HG03045 (cell line): ENCODE data around the gene RRP36.
"Not testable (repeated sequence)": the region's sequence is repeated elsewhere in the genome, so short reads cannot be mapped to it uniquely, and the experiment has no call there.

ENCODE experiments used
- ATAC-seq: cut with Tn5 transposase; IDR thresholded peaks from one replicate; pipeline ENCODE4 v1.9.1; 2021; ENCODE audit warnings: mild to moderate bottlenecking, moderate library complexity; ENCODE audit not compliant: unreplicated experiment

The RRP36 gene

DNA sequence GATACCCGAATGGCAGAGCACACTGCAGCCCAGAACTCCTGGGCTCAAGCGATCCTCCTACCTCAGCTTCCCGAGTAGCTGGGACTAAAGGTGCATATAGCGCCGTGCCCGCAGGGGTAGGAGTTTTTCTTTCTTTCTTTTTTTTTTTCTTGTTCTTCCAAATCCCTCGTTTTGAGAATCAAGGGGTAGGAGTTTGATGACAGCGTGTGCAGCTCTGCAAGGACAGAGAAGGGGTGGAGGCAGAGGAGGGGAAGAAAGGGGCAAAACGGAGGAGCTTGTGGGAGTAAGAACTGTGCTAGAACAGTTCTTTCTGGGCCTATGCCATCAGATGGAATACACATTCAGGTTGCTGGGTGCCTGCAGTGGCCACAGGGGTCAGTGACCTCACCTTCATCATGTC lies 15.3 kb downstream of the RRP36 start:
- no peak for ATAC-seq

DNA sequence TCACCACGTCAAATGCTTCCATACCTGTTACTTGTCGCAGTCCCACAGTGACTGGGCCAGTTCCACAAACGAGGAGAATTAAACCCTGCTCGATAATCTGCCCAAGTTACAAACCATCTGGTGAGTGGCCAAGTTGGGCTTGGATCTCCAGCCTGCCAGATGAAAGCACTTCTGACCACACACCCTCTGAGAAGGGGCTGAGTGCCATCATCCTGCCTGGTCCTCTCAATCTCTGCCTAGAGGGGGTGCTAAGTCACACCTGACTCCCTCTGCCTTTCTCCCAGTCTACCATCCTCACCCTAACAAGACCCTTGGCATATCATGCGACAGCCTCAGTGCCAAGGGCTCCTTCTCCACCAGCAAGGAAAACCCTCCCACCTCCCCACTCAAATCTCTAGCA lies 15.8 kb downstream of the RRP36 start:
- ATAC-seq: no peak

DNA sequence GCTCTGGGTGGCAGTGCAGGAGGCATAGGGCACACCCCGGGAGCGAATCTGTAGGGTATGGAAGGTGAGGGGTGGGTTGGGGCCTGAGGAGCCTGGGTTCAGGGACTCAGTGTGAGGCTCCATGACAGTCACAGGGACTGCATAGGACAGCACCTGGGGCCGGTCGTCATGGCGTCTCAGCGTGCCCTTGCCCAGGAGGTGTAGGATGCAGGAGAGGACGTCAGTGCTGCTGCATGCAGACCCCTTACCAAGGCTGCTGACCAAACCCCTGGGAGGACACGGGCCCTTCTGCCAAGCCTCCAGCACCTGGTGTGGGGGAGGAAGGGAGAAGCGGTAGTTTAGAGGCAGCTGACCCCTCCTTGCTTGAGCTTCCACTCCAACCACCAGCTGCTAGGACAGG lies 16.3 kb downstream of the RRP36 start:
- no peak for ATAC-seq

DNA sequence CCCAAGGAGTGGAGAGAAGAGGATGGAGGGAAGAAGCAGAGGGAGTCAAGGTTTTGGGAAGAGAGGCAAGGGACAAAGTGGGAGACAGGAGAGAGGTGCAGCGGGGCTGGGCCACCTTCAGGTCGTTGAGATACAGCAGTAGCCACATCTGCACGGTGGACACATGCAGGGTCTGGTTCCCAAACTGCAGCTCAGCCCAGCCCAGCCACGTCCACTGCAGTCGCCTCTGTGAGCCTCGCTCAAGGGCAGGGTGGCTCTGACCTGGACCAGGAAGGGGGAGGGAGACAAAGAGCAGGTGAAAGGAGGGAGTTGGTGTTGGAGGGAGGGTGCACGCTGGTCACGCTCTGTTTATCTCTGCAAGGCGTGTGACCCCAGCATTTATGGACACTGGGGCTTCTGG lies 17.3 kb downstream of the RRP36 start:
- no peak for ATAC-seq

DNA sequence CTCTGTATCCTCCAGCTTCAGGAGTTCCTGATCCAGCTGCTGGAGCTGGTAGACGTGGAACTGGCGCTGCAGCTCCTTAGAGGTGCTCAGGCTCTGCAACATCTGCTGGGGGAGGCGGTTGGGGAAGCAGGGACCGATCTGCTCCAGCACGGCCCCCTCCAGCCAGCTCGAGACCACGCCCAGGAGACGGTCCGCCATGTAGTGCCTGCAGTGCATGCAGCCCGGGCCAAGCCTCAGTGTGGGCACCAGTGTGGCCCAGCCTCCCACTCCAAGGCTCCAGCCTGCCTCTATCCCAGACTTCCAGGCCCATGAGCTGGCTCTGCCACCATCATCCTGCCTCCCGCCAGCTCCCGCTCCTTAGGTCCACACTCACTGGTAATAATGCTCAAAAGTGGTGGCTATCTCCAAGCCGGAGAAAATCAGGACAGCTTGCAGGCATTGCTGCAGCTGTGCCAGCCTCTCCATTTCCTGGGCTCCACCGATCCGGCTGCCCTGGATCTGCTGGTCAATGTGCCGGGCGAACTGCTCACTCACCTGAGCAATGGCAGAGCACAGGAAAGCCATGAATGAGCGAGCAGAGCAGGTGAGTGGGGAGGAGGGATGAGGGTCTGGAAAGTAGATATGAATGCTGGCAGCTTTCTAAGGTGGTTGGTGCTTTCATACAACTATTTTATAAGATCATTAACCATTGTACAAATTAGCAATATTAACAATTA lies 19.3 kb downstream of the RRP36 start:
- no peak for ATAC-seq

DNA sequence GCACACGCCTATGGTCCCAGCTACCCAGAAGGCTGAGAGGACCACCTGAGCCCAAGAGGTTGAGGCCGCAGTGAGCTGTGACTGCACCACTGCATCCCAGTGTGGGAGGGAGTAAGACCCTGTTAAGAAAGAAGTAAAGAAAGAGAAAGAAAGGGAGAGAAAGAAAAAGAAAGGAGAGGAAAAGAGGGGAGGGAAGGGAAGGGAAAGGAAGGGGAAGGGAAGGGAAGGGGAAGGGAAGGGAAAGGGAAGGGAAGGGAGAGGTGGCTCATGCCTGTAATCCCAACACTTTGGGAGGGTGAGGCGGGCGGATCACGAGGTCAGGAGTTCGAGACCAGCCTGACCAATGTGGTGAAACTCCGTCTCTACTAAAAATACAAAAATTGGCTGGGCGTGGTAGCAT lies 20.1 kb downstream of the RRP36 start:
- not testable (repeated sequence) for ATAC-seq

DNA sequence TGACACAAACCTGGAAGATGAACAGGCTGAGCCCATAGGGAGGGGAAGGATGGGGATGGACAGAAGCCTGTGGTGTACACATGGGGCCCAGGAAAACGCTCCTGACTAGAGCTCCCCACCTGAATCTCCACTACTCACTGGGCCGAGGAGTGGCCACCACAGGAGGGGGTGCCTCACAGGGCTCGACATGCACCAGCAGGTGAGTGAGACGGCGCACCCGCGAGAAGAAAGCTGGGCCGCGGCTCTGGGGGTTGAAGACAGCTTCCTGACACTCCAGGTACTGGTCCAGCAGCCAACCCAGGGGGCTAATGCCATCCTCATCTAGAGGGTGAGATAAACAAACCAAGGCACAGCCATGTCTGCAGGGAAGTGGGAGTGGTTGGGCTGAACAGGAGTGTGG lies 21.9 kb downstream of the RRP36 start:
- no peak for ATAC-seq

DNA sequence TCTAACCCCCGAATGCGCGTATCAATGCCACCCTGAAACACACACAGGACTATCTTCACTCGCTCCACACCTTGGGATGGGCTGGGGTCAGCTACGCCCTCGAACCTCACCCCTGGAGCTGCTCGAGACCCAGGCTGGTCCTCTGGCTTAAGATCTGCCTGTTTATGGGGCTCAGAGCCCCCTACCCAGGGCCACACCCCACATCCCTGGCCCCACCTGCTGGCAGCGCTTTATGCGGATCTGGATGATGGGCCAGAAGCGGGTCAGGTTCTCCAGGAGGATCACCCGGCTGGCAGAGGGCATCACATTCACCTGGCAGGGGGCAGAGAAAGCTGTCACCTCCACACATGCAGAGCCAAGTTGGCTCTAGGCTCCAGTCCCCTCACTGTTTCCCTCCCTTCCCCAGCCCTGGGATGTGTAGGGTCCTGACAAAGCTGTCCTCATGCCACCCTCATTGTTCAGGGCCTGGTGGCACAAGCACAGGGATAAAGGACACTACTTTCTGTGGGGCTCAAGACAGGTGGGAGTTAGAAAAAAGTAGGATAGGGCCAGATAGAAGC lies 24.0 kb downstream of the RRP36 start:
- no peak for ATAC-seq

DNA sequence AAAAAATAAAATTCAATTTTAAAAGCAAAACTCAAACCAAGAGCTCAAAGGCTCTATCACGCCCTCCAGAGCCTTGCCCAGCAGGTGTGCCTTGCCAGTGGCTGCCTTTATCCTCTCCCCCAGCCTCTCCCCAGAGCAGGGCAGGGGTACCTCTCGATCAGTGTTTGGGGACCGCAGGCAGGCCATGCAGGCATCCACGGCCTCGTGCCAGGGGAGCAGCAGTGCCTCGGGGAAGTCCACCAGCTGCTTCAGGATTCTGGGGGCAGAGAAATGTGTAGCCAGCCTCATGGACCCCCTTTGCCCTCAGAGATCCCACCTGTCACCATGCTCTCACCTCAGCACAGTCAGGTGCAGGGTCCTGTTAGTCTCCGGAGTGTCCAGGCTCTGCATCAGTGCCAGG lies 26.6 kb downstream of the RRP36 start:
- ATAC-seq: no peak

DNA sequence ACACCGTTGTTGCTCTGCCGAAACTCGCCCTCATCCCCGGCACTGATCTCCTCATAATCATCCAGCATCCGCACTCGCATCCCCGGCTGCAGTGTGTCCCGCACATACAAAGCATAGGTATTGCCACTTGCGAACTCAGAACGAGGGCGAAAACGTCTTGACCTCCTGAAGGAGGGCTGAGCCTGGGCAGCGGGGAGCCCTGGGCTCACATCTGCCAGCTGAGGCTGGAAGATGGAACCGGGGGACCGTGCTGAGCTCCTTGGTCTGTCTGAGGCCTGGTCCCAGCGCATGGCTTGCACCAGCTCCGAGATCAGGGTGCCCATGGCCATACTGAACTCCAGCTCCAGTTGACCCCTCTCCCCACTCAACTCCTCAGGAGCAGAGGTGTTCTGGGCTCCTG lies 29.6 kb downstream of the RRP36 start:
- no peak for ATAC-seq

DNA sequence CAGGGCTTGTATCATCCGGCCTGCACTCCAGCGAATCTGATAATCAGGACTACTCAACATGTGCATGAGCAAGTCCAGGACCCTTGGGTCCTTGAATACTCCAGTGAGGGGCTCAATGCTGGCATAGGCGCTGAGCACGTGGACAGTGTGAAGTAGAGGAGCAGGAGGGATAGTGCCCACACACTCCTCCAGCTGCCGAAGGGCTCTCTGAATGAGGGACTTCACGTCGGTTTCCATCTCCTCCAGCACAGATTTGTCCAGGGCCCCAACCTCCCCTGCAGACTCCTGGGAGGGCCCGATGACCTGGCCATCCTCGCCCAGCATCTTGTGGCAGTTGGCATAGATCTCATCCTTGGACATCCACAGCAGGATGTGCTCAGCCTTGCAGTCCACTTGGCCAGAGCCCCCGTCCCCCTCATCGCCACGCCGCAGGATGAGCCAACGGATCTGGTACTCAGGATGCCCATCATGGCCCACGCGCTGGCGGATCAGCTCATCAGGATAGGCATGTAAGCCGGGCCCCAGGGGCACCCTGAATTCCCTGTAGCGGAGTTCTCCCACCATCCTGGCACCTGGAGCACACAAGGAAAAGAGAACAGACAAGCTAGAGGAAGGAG lies 30.9 kb downstream of the RRP36 start:
- ATAC-seq: no peak

DNA sequence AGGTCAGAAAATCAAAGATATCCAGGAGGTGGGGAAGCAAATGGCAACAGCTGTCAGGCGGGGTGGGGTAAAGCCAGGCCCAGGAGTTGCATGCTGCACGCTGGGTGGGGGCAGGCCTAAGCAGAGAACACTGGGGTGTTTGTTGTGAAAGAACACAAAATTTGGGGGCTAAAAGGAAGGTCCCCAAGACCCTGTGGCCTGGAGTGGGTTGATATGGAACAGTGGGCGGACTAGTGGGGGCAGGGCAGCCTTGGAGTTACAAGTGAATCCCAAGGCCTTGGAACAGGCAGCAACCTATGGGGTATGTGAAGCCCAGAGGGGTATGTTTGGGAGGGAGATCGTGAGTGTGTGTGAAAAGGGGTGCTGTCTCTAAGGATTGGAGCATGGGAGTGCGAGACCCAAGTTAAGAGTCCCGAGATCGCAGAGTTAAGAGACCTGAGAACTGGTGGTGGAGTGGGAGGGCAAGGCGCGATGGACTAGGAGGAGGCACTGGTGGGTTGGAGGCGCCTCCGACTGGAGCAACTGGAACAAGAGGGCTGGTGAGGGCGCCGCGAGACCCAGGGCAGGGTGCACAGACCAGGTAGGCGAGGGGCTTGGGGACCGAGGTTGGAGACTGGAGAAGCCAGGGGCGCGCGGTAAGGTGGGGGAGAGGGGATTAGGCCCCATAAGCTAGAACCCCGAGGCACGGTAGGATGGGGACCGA lies 31.6 kb downstream of the RRP36 start:
- peak; percentile 29 for ATAC-seq

DNA sequence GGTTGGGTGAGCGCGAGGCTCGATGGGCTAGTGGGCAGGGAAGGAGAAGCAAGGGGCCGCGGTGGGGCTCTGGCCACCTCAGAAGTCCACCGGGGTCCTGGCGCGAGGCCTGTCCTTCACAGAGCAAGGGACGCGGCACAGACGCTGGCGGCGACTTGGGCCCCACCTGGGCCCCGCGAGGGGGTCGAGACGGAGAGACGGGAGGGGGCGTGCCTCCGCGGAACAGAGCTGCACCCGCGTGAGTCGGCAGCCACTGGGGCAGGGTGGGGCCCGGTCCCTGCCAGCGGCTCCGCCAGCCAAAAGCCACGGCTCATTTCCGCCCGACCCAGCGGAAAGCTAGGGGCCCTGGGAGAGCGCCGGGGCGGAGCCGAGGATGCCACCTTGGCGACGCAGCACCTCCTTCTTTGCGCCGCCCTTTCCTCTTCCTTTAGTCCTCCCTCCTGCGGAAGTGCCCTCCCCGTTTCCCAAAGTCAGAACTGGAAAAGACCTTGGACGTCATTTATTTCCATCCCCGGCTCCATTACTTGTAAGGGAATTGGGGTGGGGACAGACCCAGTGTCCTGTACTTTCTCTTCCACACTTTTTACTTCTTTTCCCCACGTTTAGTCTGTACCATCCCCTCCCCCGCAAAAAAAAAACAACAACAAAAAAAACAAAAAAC lies 32.3 kb downstream of the RRP36 start, which contains the start of gene CUL7:
Gene CUL7, minus strand, starts transcription at position 307 of the 661 bp plus-strand sequence. CDS start 1,063 bp downstream, outside the sequence.
- peak; percentile 90 for ATAC-seq

DNA sequence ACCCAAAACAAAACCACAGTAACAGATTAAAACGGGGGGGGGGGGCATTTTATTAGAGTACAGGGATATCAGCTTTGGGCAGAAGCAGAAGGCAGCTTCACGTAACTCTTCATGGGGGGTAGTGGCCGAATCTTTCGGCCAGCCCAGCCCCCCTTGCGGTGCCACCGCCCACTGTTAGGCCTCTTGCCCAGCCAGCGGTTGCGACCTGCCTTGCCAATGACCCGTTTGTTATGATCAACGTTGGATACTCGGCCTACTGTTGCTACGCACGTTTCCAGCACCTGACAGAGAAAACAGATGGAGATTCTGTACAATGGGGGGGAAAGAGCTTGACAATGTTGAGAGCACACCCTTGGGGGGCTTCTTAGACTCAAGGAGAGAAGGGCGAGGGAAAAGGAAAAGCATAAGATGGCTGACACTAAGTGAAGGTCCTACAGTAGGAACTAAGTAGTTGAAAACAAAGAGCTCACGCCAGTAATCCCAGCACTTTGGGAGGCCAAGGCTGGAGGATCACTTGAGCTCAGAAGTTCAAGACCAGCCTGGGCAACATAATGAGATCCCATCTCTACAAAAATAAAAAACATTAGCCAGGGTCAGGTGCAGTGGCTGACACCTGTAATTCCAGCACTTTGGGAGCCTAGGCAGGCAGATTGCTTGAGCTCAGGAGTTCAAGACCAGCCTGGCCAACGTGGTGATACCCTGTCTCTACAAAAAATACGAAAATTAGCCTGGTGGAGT lies 33.0 kb downstream of the RRP36 start:
- no peak for ATAC-seq

DNA sequence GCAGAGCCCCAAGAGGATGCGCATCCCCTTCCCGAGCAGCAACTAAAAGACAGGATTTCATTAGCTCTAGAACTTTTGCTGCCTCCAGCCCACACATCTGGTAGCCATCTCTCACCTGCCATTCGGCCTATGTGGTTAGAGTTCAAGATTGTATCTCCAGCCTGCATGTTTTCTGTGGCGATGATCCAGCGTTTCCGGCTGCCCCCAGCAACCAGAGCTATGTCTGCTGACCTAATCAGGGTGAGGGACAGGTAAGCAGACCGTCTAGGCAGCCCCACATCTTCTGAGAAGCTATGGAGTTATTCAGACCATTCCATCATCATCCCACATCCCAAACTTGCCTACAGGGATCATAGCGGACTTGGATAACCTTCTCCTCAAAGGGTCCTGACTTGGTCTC lies 34.5 kb downstream of the RRP36 start:
- ATAC-seq: no peak

DNA sequence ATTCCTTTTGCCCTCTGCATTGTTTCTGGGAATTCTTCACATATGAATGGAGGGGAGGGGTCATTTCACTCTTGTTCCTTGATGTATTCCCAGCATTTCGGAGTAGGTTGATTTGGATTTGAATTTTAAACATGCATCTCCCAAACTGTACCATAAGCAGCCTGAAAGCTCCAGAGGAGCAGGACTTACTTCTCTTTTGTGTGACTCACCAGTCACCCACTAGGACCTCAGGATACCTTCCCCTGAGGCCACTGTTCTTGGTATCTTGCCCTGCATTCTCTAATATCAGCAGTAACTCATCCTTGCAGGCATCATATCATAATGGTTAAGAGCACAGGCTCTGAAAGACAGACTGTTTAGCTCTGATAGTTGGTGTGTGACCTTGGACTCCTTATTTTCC lies 37.1 kb downstream of the RRP36 start:
- no peak for ATAC-seq

DNA sequence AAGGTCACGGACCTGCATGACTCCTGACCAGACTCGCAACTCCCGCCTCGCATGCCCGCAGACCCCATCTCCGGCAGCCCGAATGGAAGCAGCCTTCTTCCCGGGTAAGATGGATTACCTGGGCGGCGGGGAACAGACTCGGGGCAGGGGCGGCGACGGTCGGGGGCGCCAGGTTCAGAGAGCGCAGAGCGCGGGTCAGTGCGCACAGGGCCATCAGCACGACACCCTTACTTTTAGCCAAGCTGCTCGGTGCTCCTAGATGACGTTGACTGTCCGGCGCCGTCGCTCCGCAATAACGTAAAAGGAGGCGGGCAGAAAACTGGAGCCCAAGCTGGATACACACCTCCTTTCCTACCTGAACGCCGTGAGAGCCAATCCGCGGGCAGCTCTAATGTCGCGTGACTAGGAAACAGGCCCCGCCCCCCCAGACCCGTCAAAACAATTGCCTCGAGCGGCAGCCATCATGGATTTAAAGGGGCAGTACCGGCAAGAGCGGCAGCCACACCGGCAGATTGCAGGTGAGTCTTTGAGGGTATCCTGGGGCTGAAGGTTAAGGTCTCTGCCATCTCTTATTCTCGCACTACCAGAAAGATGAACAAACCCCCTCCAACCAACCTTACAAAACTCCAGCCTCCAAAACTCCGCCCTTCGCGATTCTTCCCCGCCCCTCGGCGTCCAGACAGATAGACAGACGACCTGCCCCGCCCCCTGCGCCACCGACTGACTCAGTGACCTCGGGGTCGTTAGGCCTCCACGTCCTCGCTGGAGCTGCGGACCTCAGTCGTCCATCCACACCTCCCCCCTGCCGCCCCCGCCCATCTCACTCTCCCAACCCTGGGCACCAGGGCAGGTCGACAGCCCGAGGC lies 38.0 kb downstream of the RRP36 start, which contains the start of the genes KLC4 and MRPL2:
Gene KLC4, plus strand, starts transcription at position 464 of the 866 bp plus-strand sequence. CDS start 1,705 bp downstream, outside the sequence.
Gene MRPL2, minus strand, starts transcription at position 267 of the 866 bp plus-strand sequence. Its CDS starts 53 bp downstream, at position 214.
- peak; percentile 91 for ATAC-seq

DNA sequence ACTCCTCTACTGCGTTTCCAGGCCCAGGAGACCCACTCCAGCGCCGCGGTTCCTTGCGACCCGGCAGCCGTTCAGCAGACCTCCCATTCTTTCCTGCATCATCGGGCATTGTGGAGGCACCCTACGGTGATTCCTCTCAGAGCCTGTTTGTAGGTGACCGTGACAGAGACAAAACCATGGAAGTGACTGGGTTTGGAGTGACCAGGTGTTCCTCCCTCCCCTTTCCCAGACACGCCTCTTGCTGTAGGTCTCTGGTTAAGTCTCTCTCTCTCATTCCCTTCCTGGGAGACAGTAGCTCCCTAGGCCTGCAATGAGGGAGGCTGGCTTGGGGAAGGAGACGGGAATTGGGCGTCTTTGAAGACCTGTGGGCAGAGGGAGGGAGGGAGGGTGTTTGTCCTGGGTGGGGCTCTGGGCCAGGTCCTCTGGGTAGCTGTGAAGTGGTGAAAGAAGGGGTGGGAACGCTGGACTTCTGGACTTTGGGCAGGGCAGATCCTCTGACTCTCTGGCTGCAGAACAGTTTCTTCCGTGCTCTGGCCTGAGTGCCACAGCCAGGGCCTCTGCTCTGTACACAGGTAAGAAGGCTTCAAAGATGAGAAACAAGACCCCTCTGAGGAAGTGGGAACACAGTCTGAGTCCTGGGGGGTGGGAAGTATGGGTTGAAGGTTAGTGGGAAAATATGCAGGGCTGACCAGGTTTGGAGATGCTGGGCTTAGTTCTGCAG lies 38.8 kb downstream of the RRP36 start:
- no peak for ATAC-seq
